GM03348 (cell line): ENCODE results near the gene PIP5K1B.
"Not testable (repeated sequence)": the region's sequence is repeated elsewhere in the genome, so short reads cannot be mapped to it uniquely, and the experiment has no call there.

ENCODE experiments used
- DNase-seq: peaks from one replicate; pipeline ENCODE4 v3.0.0; 2012; ENCODE audit warnings: low spot score

Gene PIP5K1B

DNA sequence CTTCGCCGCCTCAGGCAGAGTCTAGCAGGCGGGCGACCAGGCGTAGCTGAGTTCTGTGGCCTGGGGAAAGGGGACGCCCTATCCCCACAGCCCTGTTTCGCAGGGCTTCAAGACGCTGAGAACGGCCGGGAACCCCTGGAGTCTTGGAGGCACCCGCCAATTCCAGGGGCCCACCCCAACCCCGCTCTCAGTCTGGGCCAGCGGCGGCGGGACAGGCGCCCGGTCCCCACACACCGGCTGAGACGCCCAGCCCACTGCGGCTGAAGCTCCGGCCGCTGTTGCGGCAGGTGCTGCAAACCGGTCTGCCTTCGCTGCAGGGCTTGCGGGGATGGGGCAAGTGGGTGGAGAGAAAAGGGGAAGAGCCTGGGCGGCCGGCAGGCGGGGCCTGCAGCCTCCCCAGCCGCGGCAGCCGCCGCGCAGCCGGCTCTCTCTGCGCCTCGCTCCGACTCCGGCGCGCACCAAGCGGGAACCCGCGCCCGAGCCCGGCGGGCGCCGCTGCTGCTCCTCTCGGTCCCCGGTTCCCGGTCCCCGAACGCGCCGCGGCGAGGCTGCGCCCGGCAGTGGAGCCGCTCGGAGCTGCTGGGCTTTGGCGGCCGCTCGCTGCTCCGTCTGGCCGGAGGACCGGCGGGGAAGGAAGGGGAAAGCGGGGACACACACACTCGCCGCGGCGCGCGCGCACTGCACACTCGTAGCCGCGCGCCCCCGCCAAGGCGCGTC lies at the start of gene PIP5K1B:
Gene PIP5K1B (plus strand): TSS at position 427 of the 717 bp plus-strand sequence. CDS start 117,375 bp downstream, outside the sequence.
- peak; percentile 84 for DNase-seq

DNA sequence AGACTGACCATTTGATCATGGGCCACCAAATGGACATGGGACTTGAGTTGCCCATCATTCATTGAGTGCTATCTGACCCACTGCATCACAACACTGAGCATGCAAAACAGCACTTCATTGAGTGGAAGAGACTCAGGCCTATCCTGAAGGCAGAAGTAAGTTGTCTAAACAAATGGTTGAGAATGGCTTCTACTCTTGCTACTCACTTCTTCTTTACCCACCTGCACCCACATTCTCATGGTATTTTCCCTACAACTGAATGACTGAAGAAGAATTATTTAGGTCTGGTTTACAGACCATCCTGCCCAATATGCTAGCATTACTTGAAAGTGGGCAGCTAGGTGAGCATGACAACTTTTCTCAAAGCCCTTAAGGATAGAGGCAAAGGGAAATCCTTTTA lies 41.0 kb upstream of the PIP5K1B start:
- DNase-seq: no peak

DNA sequence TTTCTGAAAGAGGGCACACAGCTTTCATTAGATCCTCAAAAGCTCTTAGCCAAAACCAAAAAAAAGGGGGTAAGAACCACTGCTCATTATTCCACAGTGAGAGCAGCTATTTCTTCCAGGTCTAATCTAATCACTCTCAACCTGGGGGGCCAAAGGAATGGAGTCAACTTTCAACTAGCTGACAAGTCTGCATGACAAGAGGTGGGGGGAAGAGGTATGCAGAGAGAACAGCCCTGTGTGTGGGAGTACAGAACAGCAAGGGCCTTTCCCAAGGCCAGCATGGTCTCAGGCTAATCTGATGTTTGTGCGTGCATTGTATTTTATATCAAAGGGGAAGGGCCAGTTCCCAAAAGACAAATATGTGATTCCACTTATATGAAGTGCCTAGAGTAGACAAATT lies 36.9 kb upstream of the PIP5K1B start:
- DNase-seq: no peak

DNA sequence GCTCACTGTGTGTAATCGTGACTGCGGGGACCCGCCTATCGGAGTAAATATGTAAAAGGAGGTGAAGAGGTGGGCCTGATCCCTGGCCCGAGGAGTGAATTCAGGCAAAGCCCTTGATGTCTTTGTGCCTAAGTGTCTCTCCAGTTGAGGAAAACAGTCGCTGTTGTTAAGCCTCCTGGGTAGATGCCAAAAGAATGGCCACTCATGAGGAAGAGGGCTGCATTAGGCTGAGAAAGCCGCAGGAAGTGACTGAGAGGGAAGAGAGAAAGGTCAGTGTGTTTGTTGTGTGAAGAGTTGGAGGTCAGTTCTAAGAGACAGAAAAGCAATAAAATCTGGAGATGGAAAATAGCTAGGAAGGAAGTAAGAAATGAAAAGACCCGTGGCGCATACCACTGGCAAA lies 35.8 kb upstream of the PIP5K1B start:
- DNase-seq: no peak

DNA sequence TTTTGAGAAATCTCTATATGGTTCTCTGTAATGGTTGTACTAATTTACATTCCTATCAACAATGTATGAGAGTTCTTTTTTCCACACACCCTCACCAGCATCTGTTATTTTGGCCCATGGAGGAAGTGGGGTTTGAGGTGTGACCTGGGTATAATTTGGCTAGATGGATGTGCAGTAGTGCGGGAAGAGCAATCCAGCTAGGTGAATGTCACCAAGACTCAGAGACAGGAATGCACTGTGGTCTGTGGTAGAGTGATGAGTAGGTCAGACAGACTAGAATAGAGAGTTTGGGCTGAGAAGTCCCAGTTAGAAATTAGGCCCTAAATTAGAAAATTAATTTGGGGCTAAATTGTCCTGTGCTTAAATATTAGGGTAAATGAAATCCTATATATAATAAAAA lies 32.8 kb upstream of the PIP5K1B start:
- DNase-seq: no peak

GRCh38 chr9:68672625-68673024 lies 32.4 kb upstream of the PIP5K1B start:
- no peak for DNase-seq

DNA sequence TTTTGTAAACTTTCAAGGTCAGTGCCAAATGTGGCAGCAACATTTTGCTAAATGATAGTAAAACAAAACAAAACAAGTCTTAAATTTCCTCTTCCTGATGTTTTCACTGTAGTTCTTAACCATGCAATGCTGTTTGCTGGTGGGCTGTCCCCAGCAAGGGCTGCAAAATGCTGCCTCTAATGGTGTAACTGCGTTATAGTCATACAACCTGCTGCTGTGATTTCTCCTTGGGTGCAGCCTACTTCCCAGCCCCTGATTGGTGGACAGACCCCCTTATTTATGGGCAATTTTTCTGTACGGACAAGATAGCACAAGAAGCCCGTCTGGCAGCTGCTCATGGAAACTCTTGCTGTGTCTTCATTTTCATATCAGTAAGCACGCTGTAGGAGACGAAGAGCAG lies 26.6 kb upstream of the PIP5K1B start:
- DNase-seq: no peak

GRCh38 chr9:68683433-68683832 lies 21.6 kb upstream of the PIP5K1B start:
- DNase-seq: no peak

- DNase-seq: no peak
Measured at GRCh38 chr9:68685213-68685612, 19.8 kb upstream of the PIP5K1B start.

DNA sequence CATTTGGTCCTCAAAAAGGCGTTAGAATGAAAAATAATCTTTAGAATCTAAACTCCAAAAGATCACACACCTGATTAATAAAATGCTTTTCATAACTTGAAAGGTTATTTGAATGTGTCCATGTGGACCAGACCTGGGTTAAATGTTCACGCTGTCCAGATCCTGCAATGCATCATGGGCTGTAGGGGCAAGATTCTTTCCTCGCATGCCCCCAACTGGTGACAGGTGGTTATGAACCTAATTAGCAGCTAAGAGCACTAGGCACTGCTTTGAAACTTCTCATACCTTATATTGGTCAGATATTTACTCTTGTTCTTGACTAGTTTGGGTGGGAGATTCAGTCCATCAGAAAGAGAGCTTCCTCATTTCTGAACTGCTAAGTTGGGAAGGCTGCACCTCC lies 19.3 kb upstream of the PIP5K1B start:
- no peak for DNase-seq

- no peak for DNase-seq
Measured at GRCh38 chr9:68690088-68690487, 15.0 kb upstream of the PIP5K1B start.

- DNase-seq: no peak
Measured at GRCh38 chr9:68692519-68692918, 12.5 kb upstream of the PIP5K1B start.

- DNase-seq: no peak
Measured at GRCh38 chr9:68694125-68694524, 10.9 kb upstream of the PIP5K1B start.

GRCh38 chr9:68697851-68698250 lies 7.2 kb upstream of the PIP5K1B start:
- DNase-seq: no peak

GRCh38 chr9:68698943-68699509 lies 6.0 kb upstream of the PIP5K1B start:
- no peak for DNase-seq

GRCh38 chr9:68699625-68700024 lies 5.4 kb upstream of the PIP5K1B start:
- not testable (repeated sequence) for DNase-seq

- DNase-seq: no peak
Measured at GRCh38 chr9:68702493-68702892, 2.5 kb upstream of the PIP5K1B start.

GRCh38 chr9:68703672-68704071 lies 1.4 kb upstream of the PIP5K1B start:
- DNase-seq: no peak

DNA sequence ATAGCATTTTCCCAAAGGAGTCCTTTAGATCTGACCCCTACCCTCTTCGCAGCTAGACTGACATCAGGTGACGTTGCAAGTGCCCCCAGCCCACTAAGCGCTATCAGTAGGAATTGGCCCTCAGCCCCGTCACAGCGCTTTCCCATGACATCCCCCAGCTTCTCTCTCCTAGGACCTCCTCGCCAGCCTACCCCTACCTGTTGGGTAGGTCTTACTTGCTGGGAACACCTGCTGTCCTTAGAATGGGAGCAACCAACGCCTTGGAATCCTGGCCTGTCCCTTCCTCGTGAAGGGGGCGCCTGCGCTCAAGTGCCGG lies 584 bp upstream of the PIP5K1B start:
- DNase-seq: no peak

DNA sequence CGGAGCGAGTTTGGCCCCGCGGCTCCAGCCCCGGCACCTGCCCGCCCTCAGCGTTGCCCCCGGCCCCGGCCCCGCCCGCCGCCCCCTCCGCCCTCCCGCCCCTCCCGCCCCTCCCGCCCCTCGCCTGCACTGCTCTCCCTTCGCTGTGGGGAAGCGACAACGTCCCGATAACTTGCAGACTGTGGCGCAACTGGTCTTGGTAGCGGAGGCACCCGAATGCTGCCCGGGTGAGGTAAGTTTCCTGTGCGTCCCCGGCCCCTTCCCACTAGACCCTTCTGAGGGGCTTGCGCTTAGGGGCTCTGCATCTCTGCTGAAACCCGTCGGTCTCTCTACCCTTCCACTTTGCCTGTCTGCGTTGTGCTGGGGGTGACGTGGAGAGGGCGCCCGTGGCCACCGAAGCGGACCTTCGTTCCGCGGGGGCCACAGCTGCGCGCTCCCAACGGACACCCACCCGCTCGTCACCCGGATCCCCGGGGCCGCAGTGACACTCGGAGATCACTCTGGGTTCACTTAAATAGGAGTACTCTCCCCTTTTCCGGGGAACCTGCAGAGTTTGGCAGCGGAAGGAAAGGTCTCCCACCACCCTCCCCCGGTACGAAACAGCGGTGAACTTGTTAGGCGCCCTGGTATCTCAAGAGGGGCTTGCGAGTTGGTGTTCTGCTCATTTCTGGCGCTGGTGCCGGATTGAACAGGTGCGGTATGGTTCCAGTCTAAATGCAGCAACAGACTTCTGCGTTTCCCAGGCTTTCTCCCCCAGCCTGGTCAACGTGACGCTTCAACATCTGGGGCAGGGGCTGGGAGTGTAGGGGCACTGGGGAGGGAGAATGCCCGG lies 707 bp downstream of the PIP5K1B start:
- DNase-seq: peak; percentile 25

GRCh38 chr9:68706363-68707201 lies 1.5 kb downstream of the PIP5K1B start:
- no peak for DNase-seq

DNA sequence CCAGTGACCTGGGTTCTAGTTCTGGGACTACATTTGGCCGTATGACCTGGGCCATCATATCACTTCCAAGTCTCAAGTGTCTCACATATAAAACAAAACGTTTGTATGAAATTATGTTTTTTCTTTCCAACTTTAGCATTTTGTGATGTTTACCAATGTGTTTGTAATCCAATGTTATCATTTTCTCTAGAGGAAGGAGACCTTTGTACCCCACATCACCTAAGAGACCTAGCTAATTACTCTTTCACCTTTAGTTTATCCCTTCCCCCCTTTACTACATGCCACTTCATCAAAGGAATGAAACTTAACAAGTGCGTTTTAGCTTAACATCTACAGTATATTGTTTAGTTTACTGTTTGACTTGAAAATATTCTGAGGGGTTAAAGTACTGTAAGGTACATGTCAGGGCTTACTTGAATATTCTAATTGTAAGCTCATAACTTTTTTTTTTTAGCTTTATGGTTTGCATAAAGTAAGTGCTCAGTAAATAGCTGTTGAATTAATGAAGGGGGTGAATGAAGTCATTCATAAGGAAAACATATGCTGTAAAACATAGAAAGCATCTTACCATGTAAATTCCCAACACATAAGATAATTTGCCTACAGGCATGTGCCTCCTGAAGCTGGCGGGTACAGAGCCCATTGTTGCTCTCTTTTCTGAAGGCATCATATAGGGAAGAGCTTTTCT lies 2.9 kb downstream of the PIP5K1B start:
- DNase-seq: no peak
